Stimulated activated naive CD8-positive, alpha-beta T cell treated with anti-CD3 and anti-CD28 coated beads, Interleukin-15, amount 100 ng/mL, for 72 hours (primary cell): ENCODE results near the gene KCNV2.
A peak's percentile ranks its signal among the peaks of the same experiment; 100 is the strongest.

Source experiments
- ATAC-seq: fragments of 150-1000 bp; cut with Tn5 transposase; 2 replicates; pipeline ENCODE4 v1.10.0; 2021; ENCODE audit warnings: mild to moderate bottlenecking, moderate library complexity
- DNase-seq, 2 donors: peaks; one replicate each; pipeline ENCODE4 v3.0.0; 2021 to 2022
- H3K27ac Mint-ChIP-seq, 2 donors: one replicate each; pipeline ENCODE4 v1.8.0; 2022; ENCODE audit warnings: mild to moderate bottlenecking in 2 of 2, mixed read lengths in 2 of 2, moderate library complexity in 2 of 2
- H3K27me3 Mint-ChIP-seq: one replicate; pipeline ENCODE4 v1.8.0; 2022; ENCODE audit warnings: mixed read lengths
- H3K4me1 Mint-ChIP-seq: one replicate; pipeline ENCODE4 v1.8.0; 2022; ENCODE audit warnings: mild to moderate bottlenecking, mixed read lengths
- H3K4me3 Mint-ChIP-seq, 2 donors: one replicate each; pipeline ENCODE4 v1.8.0; 2022; ENCODE audit warnings: mild to moderate bottlenecking in 2 of 2, mixed read lengths in 2 of 2, moderate library complexity in 1 of 2
- H3K9me3 Mint-ChIP-seq, 2 donors: one replicate each; pipeline ENCODE4 v1.8.0; 2022; ENCODE audit warnings: mixed read lengths in 2 of 2

KCNV2 gene

DNA sequence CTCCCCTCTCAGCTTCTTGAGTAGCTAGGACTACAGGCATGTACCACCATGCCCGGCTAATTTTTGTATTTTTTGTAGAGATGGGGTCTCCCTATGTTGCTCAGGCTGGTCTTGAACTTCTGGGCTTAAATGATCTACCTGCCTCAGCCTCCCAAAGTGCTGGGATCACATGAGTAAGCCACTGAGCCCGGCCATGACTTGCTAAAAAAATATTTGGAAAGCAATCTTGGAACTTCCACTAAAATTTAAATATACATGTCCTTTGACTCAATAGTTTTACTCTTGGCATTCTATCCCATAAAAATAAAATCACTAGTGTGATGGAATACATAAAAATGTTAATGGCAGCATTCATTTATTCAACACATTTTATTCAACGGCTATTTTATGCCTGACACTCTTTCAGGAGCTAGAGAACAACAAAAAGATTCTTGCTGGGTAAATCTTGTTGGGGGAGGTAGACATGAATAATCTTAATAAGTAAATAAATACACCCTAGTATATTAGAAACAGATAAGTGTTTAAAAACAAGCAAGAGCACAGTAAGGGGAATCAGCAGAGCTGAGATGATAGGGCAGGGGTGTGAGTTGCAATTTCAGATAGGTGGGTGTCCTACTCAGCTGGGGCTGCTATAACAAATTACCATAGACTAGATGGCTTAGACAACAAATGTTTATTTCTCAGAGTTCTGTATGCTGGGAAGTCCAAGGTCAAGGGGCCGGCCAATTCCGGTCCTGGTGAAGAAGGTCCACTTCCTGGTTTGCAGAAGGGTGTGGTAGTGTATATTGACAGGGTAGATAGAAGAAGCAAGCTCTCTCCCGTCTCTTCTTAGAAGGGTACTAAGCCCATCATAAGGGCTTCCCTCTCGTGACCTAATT lies 50.7 kb downstream of the KCNV2 start:
- Mint-ChIP-seq H3K4me1 (peaks cover 30% of the 10 kb centered on the region), H3K27me3 (no peaks in the 10 kb centered on the region), H3K27ac (peak overlapping the region in 1 of 2 donors; percentile 5), H3K9me3 (peaks cover 0 to 4% of the 10 kb centered on the region in 2 donors), H3K4me3 (no peak overlapping the region)
- DNase-seq: no peak
- ATAC-seq: no peak

DNA sequence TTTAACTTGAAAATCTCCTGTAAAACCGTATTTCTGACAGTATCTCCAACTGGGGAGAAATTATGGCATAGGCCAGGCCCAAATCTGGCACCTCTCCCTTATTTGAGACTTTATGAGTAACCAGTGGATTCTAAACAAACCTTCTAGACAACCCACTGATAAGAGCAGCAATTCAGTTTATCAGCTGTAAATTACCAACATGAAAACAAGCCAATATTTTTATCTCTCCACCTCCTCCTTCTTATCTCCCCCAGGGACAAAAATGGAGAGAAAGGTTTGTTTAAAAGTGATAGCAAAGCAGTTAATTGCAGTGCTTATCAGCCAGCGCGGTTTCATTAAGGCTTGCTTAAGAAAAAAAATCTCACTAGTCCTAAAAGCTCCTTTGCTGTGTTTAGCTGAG lies 53.8 kb downstream of the KCNV2 start:
- peaks cover 23 to 26% of the 10 kb centered on the region in 2 donors for H3K9me3 Mint-ChIP-seq
- H3K27ac Mint-ChIP-seq: no peak overlapping the region
- DNase-seq: no peak

DNA sequence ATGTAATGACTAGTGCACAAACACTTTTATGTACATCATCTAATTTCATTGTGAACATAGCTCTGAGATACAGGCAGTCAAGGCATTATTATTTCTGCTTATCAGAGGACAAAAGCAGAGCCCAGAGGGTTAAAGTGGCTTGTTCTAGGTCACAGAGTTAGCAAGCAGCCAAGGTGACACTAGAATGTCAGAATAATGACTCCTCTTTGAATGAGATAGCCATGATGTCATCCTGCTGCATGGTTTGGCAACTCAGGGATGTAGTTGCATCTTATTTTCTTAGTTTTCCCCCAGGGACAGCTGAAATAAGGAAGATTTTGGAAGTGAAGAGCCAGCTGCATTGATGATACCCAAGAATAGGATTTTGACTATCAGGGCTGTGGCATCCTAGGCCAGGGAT lies 54.4 kb downstream of the KCNV2 start:
- peak overlapping the region in 1 of 2 donors; percentile 33 for H3K27ac Mint-ChIP-seq
- no peak overlapping the region for H3K4me3 Mint-ChIP-seq
- no peaks in the 10 kb centered on the region for H3K27me3 Mint-ChIP-seq
- H3K4me1 Mint-ChIP-seq: no peaks in the 10 kb centered on the region
- no peak for DNase-seq
- ATAC-seq: no peak
- peaks cover 26 to 29% of the 10 kb centered on the region in 2 donors for H3K9me3 Mint-ChIP-seq

More for the DNA sequence above, 53.8 kb downstream of the KCNV2 start:
- ATAC-seq: no peak
- peaks cover 2% of the 10 kb centered on the region for H3K4me1 Mint-ChIP-seq
- H3K4me3 Mint-ChIP-seq: no peak overlapping the region
- H3K27me3 Mint-ChIP-seq: no peaks in the 10 kb centered on the region

DNA sequence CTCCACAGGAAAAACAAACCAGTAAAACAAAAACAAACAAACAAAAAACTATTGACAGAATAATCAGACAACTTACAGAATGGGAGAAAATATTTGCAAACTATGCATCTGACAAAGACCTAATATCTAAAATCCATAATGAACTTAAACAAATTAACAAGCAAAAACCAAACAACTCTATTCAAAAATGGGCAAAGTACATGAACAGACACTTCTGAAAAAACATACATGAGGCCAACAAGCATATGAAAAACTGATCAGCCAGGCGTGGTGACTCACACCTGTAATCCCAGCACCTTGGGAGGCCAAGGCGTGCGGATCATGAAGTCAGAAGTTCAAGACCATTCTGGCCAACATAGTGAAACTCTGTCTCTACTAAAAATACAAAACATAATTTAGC lies 60.1 kb downstream of the KCNV2 start:
- H3K4me3 Mint-ChIP-seq: no peak overlapping the region
- DNase-seq (no peak), ATAC-seq (no peak)
- H3K27me3 Mint-ChIP-seq: no peaks in the 10 kb centered on the region
- no peak overlapping the region for H3K27ac Mint-ChIP-seq
- no peaks in the 10 kb centered on the region for H3K4me1 Mint-ChIP-seq
- peaks cover 34 to 62% of the 10 kb centered on the region in 2 donors for H3K9me3 Mint-ChIP-seq

DNA sequence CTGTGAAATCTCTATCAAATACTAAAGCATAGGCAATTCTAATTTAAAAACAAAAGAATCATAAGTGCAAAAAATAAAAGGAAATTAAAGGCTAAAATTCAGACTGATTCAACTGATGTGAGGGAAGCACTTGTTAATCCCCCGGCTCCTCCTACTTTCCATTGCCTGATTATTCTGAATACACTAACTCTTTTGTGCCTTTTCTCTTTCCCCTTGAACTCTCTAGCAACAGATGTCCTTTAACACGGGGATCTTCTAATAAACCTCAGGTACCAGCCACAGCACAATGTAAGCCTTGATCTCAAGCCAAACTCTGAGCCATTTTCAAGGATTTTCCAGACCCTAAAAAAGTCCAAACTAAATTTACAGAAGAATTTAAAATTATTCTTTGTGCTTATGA lies 61.5 kb downstream of the KCNV2 start:
- Mint-ChIP-seq H3K4me1 (no peaks in the 10 kb centered on the region), H3K27me3 (no peaks in the 10 kb centered on the region), H3K4me3 (no peak overlapping the region), H3K9me3 (peaks cover 28 to 55% of the 10 kb centered on the region in 2 donors), H3K27ac (no peak overlapping the region)
- DNase-seq (no peak), ATAC-seq (no peak)
